Cardiac muscle cell (in vitro differentiated cells and primary cell): ENCODE results near the gene RYR2. TPM values are rescaled to one million over a fixed set of nuclear protein-coding genes. Genes with fewer than 3 reads are reported as not detected.
A peak's percentile ranks its signal among the peaks of the same experiment; 100 is the strongest.

ENCODE experiments used
- DNase-seq, 2 donors: peaks; one replicate each; pipeline versions ENCODE4 v3.0.0 to v3.0.0-alpha.2; 2010 to 2017; ENCODE audit warnings: low read depth in 1 of 2, low spot score in 1 of 2
- H3K27ac ChIP-seq: fragments of 200-600 bp; sonication (generic); 2 replicates; pipeline ENCODE4 v1.5.1; 2016
- H3K27me3 ChIP-seq: fragments of 200-600 bp; sonication (generic); 2 replicates; pipeline ENCODE4 v1.6.0; 2016; ENCODE audit warnings: control low read depth
- H3K36me3 ChIP-seq: fragments of 200-600 bp; sonication (generic); 2 replicates; pipeline ENCODE4 v1.5.1; 2016; ENCODE audit warnings: control low read depth
- H3K4me1 ChIP-seq: fragments of 200-600 bp; sonication (generic); 2 replicates; pipeline ENCODE4 v1.8.1; 2017; ENCODE audit warnings: low read depth, mild to moderate bottlenecking, mixed run types
- H3K4me3 ChIP-seq: fragments of 200-600 bp; sonication (generic); 2 replicates; pipeline ENCODE4 v1.5.1; 2016; ENCODE audit warnings: mild to moderate bottlenecking
- H3K9me3 ChIP-seq: fragments of 200-600 bp; sonication (generic); 2 replicates; pipeline ENCODE4 v1.5.1; 2017; ENCODE audit warnings: low read depth, mild to moderate bottlenecking, control low read depth
- CTCF ChIP-seq: IDR thresholded peaks from 2 replicates; pipeline ENCODE4 v1.5.1; 2012; ENCODE audit warnings: low read depth, mild to moderate bottlenecking, low read length
- polyA plus RNA-seq: library from polyadenylated mRNA; unstranded; fragments of >200 nt; fragmentation: Nextera tagmentation; extraction: Ambion mirVana; gene quantifications from 2 replicates; pipeline ENCODE4 v1.2.1, GENCODE V29; 2016
- total RNA-seq: library from RNA; depleted of rRNA; stranded (reverse); fragments of >200 nt; gene quantifications from 2 replicates; pipeline ENCODE4 v1.2.3, GENCODE V29; 2016

Gene RYR2
- total and polyA plus RNA-seq, 2 experiments from 2014 or later, result 29.8 to 155 TPM

GRCh38 chr1:237164406-237165352 lies 122.7 kb downstream of the RYR2 start:
- TF ChIP-seq CTCF, result no peak
- Histone ChIP-seq H3K27ac (peak overlapping the region; percentile 15), H3K4me3 (no peak overlapping the region), H3K9me3 (no peaks in the 10 kb centered on the region), H3K27me3 (no peaks in the 10 kb centered on the region), H3K36me3 (peaks cover 3% of the 10 kb centered on the region), H3K4me1 (peaks cover 25% of the 10 kb centered on the region)
- DNase-seq, result no peak

GRCh38 chr1:237166086-237166485 lies 124.1 kb downstream of the RYR2 start:
- Histone ChIP-seq H3K36me3 (peaks cover 3% of the 10 kb centered on the region), H3K27ac (no peak overlapping the region), H3K9me3 (no peaks in the 10 kb centered on the region), H3K4me1 (peaks cover 30% of the 10 kb centered on the region), H3K27me3 (no peaks in the 10 kb centered on the region), H3K4me3 (no peak overlapping the region)
- TF ChIP-seq CTCF, result no peak
- DNase-seq, result no peak

GRCh38 chr1:237166593-237167101 lies 124.7 kb downstream of the RYR2 start:
- H3K27ac ChIP-seq, result no peak overlapping the region
- H3K36me3 ChIP-seq, result peaks cover 3% of the 10 kb centered on the region
- peaks cover 33% of the 10 kb centered on the region for H3K4me1 ChIP-seq
- no peaks in the 10 kb centered on the region for H3K27me3 ChIP-seq
- H3K4me3 ChIP-seq, result no peak overlapping the region
- no peak for DNase-seq
- H3K9me3 ChIP-seq, result no peaks in the 10 kb centered on the region
- no peak for TF ChIP-seq CTCF

GRCh38 chr1:237170149-237170548 lies 128.2 kb downstream of the RYR2 start:
- no peak for DNase-seq
- H3K27me3 ChIP-seq, result no peaks in the 10 kb centered on the region
- H3K36me3 ChIP-seq, result peaks cover 3% of the 10 kb centered on the region
- H3K4me3 ChIP-seq, result no peak overlapping the region
- no peaks in the 10 kb centered on the region for H3K9me3 ChIP-seq
- TF ChIP-seq CTCF, result no peak
- H3K27ac ChIP-seq, result no peak overlapping the region
- H3K4me1 ChIP-seq, result peaks cover 29% of the 10 kb centered on the region

GRCh38 chr1:237171454-237172117 lies 129.6 kb downstream of the RYR2 start:
- Histone ChIP-seq H3K4me1 (peaks cover 24% of the 10 kb centered on the region), H3K27me3 (no peaks in the 10 kb centered on the region), H3K4me3 (no peak overlapping the region), H3K36me3 (peaks cover 3% of the 10 kb centered on the region), H3K9me3 (no peaks in the 10 kb centered on the region), H3K27ac (no peak overlapping the region)
- no peak for TF ChIP-seq CTCF
- no peak for DNase-seq
